Panc1 (cell line): ENCODE data around the gene MACF1.
"Not testable (repeated sequence)": the region's sequence is repeated elsewhere in the genome, so short reads cannot be mapped to it uniquely, and the experiment has no call there.

Experiments
- CTCF ChIP-seq: fragments of 450-650 bp; IDR thresholded peaks from 2 replicates; pipeline ENCODE4 v1.5.1; 2017; ENCODE audit warnings: mild to moderate bottlenecking
- POLR2AphosphoS5 ChIP-seq: IDR thresholded peaks from 2 replicates; pipeline ENCODE4 v1.6.1; 2012; ENCODE audit warnings: mild to moderate bottlenecking, low read depth, low read length, moderate library complexity
- REST ChIP-seq, 2 experiments: IDR thresholded peaks; 2 replicates each; pipeline ENCODE4 v1.6.1; 2011 to 2012; ENCODE audit warnings: low read depth in 2 of 2, control low read depth in 1 of 2, low read length in 1 of 2, mild to moderate bottlenecking in 1 of 2, moderate library complexity in 1 of 2; ENCODE audit not compliant: insufficient read depth in 1 of 2
- SIN3A ChIP-seq: IDR thresholded peaks from 2 replicates; pipeline ENCODE4 v1.6.1; 2012; ENCODE audit warnings: low read depth, mild to moderate bottlenecking, low read length, moderate library complexity, borderline replicate concordance; ENCODE audit not compliant: insufficient read depth
- TCF7L2 ChIP-seq: IDR thresholded peaks from 2 replicates; pipeline ENCODE4 v1.6.1; 2011; ENCODE audit warnings: mild to moderate bottlenecking, low read depth, low read length, inconsistent platforms

DNA sequence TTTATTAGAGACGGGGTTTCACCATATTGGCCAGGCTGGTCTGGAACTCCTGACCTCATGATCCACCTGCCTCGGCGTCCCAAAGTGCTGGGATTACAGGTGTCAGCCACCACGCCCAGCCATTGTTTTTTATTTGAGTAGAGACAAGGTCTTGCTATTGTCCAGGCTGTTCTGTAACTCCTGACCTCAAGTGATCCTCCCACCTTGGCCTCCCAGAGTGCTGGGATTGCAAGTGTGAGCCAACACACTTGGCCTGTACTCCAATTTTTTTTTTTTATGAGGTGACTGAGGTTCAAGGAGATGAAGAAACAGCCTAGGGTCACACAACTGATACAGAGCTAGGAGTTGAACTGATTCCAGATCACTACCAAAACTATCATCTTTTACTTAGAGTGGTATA, 245.5 kb downstream of the MACF1 start:
- TF ChIP-seq POLR2AphosphoS5; CTCF; TCF7L2; SIN3A; REST (IDR thresholded peaks at IDR 0.05; ENCODE audit: insufficient read depth in 1 of 2, low read depth in 2 of 2, low read length in 1 of 2): not testable (repeated sequence)
